Hindlimb muscle (tissue), 1 donor: Measurements from ENCODE around the gene INTS6L. TPM values are rescaled to one million over a fixed set of nuclear protein-coding genes. Genes with fewer than 3 reads are reported as not detected.

ENCODE experiments used
- DNase-seq: peaks from one replicate; pipeline ENCODE4 v3.0.0-alpha.2; 2013
- polyA plus RNA-seq: library from polyadenylated mRNA; unstranded; fragments of 120-200 nt; gene quantifications from one replicate; pipeline ENCODE4 v1.2.1, GENCODE V29; 2013; ENCODE audit not compliant: insufficient read length

Gene INTS6L
- polyA plus RNA-seq = 8.7 TPM

- peak; percentile 82 for DNase-seq
Observed at GRCh38 chrX:135520553-135521404, at the start of gene INTS6L. INTS6L (plus strand) TSS chrX:135520660; CDS start chrX:135520993, 333 bp downstream.

- DNase-seq = no peak
Observed at GRCh38 chrX:135476378-135476777, 44.1 kb upstream of the INTS6L start.

- peak; percentile 23 for DNase-seq
Observed at GRCh38 chrX:135477576-135477975, 42.9 kb upstream of the INTS6L start.

GRCh38 chrX:135480076-135480475 lies 40.4 kb upstream of the INTS6L start:
- no peak for DNase-seq

- DNase-seq = peak; percentile 6
Observed at GRCh38 chrX:135481696-135482179, 38.7 kb upstream of the INTS6L start.

GRCh38 chrX:135484641-135485289 lies 35.7 kb upstream of the INTS6L start:
- peak; percentile 30 for DNase-seq

- DNase-seq = no peak
Observed at GRCh38 chrX:135489542-135489941, 30.9 kb upstream of the INTS6L start.

- DNase-seq = no peak
Observed at GRCh38 chrX:135490979-135491514, 29.4 kb upstream of the INTS6L start.

- DNase-seq = no peak
Observed at GRCh38 chrX:135494453-135494852, 26.0 kb upstream of the INTS6L start.

GRCh38 chrX:135497736-135498135 lies 22.7 kb upstream of the INTS6L start:
- no peak for DNase-seq

GRCh38 chrX:135498236-135498635 lies 22.2 kb upstream of the INTS6L start:
- DNase-seq = no peak

- DNase-seq = peak; percentile 31
Observed at GRCh38 chrX:135505351-135505750, 15.1 kb upstream of the INTS6L start.

GRCh38 chrX:135509885-135510284 lies 10.6 kb upstream of the INTS6L start:
- no peak for DNase-seq

- no peak for DNase-seq
Observed at GRCh38 chrX:135512508-135513129, 7.8 kb upstream of the INTS6L start.

- no peak for DNase-seq
Observed at GRCh38 chrX:135513130-135513515, 7.3 kb upstream of the INTS6L start.

- DNase-seq = no peak
Observed at GRCh38 chrX:135516376-135516775, 4.1 kb upstream of the INTS6L start.

GRCh38 chrX:135518161-135518560 lies 2.3 kb upstream of the INTS6L start:
- no peak for DNase-seq

- DNase-seq = peak; percentile 46
Observed at GRCh38 chrX:135520022-135520552, 373 bp upstream of the INTS6L start.

GRCh38 chrX:135521405-135522131 lies 1.1 kb downstream of the INTS6L start:
- peak; percentile 89 for DNase-seq

- no peak for DNase-seq
Observed at GRCh38 chrX:135522132-135522530, 1.7 kb downstream of the INTS6L start.

GRCh38 chrX:135522878-135523693 lies 2.6 kb downstream of the INTS6L start:
- DNase-seq = no peak
